HEK293 (cell line): ENCODE measurements around the gene CEBPE.

Source experiments
- CTCF ChIA-PET: fragments of 350-600 bp; formaldehyde crosslinking; extraction: SDS; loops from one replicate; lab custom pipeline; 2021; ENCODE audit warnings: antibody characterized with exemption; lab: Yijun Ruan, JAX
- POLR2A ChIA-PET: fragments of 300-600 bp; formaldehyde crosslinking; extraction: SDS; loops from one replicate; lab custom pipeline; 2020; ENCODE audit warnings: antibody characterized with exemption, inconsistent platforms; lab: Yijun Ruan, JAX
- H3K27ac ChIP-seq: fragments of 200-500 bp; sonication (Bioruptor generic); 2 replicates; pipeline ENCODE4 v1.5.1; 2014; ENCODE audit warnings: low read depth, low read length, control low read depth, inconsistent platforms; ENCODE audit errors: extremely low read depth
- H3K36me3 ChIP-seq, 2 experiments: fragments of 200-500 bp in 1 of 2; sonication (Bioruptor generic) in 1 of 2; 1 replicate in 1 of 2; 2 replicates in 1 of 2; pipeline ENCODE4 v1.5.1; 2014 to 2017; ENCODE audit warnings: inconsistent platforms in 2 of 2, low read length in 2 of 2; ENCODE audit not compliant: control insufficient read depth in 2 of 2, insufficient read depth in 1 of 2
- H3K4me1 ChIP-seq: fragments of 200-500 bp; sonication (Bioruptor generic); 2 replicates; pipeline ENCODE4 v1.5.1; 2014; ENCODE audit warnings: mild to moderate bottlenecking, low read length, inconsistent platforms; ENCODE audit not compliant: control insufficient read depth, insufficient read depth
- H3K4me3 ChIP-seq: 2 replicates; pipeline ENCODE4 v1.5.1; 2011; ENCODE audit warnings: low read depth, mild to moderate bottlenecking, control low read depth, low read length, moderate library complexity
- H3K9me3 ChIP-seq: fragments of 200-500 bp; sonication (Bioruptor generic); 2 replicates; pipeline ENCODE4 v1.5.1; 2014; ENCODE audit warnings: low read depth, low read length, inconsistent platforms; ENCODE audit not compliant: control insufficient read depth, insufficient read depth
- MEIS1 ChIP-seq: sonication (generic); formaldehyde crosslinking; IDR thresholded peaks from 2 replicates; pipeline ENCODE4 v1.8.1; 2022; ENCODE audit warnings: missing genetic modification reagents, mild to moderate bottlenecking, borderline replicate concordance
- ZIC2 ChIP-seq: fragments of 450-650 bp; formaldehyde crosslinking; IDR thresholded peaks from 2 replicates; pipeline ENCODE4 v1.5.1; 2016; ENCODE audit warnings: missing biosample characterization, missing genetic modification characterization
- ZNF19 ChIP-seq: fragments of 450-650 bp; formaldehyde crosslinking; IDR thresholded peaks from 2 replicates; pipeline ENCODE4; 2016; ENCODE audit warnings: missing biosample characterization, missing genetic modification characterization, low read depth
- ZNF211 ChIP-seq: fragments of 450-650 bp; formaldehyde crosslinking; IDR thresholded peaks from 2 replicates; pipeline ENCODE4 v1.5.1; 2016; ENCODE audit warnings: low read depth, missing biosample characterization, missing genetic modification characterization
- ZNF23 ChIP-seq: fragments of 450-650 bp; formaldehyde crosslinking; IDR thresholded peaks from 2 replicates; pipeline ENCODE4 v1.5.1; 2016; ENCODE audit warnings: missing biosample characterization, missing genetic modification characterization, borderline replicate concordance
- ZNF404 ChIP-seq: fragments of 450-650 bp; formaldehyde crosslinking; IDR thresholded peaks from 2 replicates; pipeline ENCODE4 v1.5.1; 2017; ENCODE audit warnings: missing biosample characterization, missing genetic modification characterization
- ZNF585B ChIP-seq: fragments of 450-650 bp; formaldehyde crosslinking; IDR thresholded peaks from 2 replicates; pipeline ENCODE4 v1.5.1; 2016; ENCODE audit warnings: missing biosample characterization, missing genetic modification characterization
- TF ChIP-seq, protein P1 (sequence below): fragments of 450-650 bp; formaldehyde crosslinking; IDR thresholded peaks from 2 replicates; pipeline ENCODE4 v1.5.1; 2016; ENCODE audit warnings: missing biosample characterization, missing genetic modification characterization
- TF ChIP-seq, protein P2 (sequence below): fragments of 450-650 bp; formaldehyde crosslinking; IDR thresholded peaks from 2 replicates; pipeline ENCODE4 v1.5.1; 2016; ENCODE audit warnings: missing biosample characterization, missing genetic modification characterization
- TF ChIP-seq, protein P3 (sequence below): fragments of 450-650 bp; IDR thresholded peaks from 2 replicates; pipeline ENCODE4 v1.5.1; 2018; ENCODE audit warnings: missing biosample characterization, missing genetic modification characterization
- TF ChIP-seq, protein P4 (sequence below): fragments of 450-650 bp; formaldehyde crosslinking; conservative IDR thresholded peaks from 2 replicates; pipeline ENCODE4 v1.5.1; 2016; ENCODE audit warnings: low read depth, missing biosample characterization, missing genetic modification characterization

CEBPE gene

DNA sequence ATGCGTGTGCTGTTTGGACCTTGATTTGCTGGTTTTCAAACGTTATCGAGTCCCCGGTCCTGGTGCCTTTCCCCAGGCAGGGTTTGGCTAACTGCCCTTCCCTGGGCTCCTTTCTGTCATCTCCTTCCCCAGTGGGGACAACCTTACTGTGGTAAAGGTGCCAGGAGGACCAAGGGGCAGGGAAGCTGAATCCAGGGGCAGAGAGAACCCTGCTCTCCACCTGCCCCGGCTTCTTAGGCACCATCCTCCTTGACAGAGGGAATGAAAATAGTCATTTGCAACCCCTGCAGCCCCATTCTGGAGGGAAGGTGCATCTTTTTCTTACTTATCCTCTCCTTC is 5.0 kb downstream of the CEBPE start (continued):
- TF ChIP-seq, protein P1, sequence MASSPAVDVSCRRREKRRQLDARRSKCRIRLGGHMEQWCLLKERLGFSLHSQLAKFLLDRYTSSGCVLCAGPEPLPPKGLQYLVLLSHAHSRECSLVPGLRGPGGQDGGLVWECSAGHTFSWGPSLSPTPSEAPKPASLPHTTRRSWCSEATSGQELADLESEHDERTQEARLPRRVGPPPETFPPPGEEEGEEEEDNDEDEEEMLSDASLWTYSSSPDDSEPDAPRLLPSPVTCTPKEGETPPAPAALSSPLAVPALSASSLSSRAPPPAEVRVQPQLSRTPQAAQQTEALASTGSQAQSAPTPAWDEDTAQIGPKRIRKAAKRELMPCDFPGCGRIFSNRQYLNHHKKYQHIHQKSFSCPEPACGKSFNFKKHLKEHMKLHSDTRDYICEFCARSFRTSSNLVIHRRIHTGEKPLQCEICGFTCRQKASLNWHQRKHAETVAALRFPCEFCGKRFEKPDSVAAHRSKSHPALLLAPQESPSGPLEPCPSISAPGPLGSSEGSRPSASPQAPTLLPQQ: no peak

DNA sequence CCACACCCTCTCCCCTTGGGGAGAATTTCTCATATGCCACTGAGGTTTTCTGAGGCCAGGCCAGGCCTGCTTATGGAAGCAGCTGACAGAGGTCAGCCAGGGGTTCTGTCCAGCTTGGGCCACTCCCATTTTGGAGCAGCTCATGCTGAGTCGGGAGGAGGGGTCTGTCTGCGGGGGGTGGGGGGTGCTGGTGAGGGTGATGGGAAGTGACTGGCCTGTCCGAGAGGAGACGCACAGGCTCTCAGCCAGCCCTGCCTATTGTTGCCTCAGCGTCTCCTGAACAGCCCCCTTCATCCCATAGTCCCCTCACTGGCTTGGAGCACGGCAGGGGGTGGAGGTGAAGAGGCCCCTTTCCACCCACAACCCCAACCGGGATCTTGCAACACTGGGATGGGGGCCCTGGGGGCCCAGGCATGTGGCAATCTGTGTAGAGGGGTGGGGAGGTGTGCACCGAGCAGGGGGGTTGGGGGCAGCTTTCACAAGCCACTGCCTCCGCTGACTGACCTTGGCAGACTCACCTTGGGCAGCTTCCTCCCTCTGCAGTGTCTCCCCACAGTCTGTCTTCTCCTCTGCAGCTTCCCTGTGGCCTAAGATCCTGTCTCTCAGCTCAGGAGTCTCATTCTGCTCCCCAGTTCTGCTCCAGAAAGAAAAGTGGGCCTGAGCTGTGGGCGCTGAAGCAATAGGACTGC is 5.5 kb downstream of the CEBPE start:
- ChIA-PET POLR2A (interaction anchor here (0.6 to 2.4 kb wide), 3 partner anchors 19 to 455 kb away, joined by 3 to 8 read pairs (median 3); partner anchors contain the start of genes ACIN1, AJUBA and C14orf119), CTCF (interaction anchor here (0.6 to 5.7 kb wide), 8 partner anchors 8 to 266 kb away, joined by 3 to 35 read pairs (median 5); partner anchors contain the start of genes ACIN1 and C14orf119)
- TF ChIP-seq ZNF23 (tag by site-specific recombination): no peak
- TF ChIP-seq MEIS1 (CRISPR knock-in tag): no peak
- no peak for TF ChIP-seq ZNF211 (tag by site-specific recombination)
- no peak for TF ChIP-seq ZNF404 (tag by site-specific recombination)
- TF ChIP-seq, protein P2, sequence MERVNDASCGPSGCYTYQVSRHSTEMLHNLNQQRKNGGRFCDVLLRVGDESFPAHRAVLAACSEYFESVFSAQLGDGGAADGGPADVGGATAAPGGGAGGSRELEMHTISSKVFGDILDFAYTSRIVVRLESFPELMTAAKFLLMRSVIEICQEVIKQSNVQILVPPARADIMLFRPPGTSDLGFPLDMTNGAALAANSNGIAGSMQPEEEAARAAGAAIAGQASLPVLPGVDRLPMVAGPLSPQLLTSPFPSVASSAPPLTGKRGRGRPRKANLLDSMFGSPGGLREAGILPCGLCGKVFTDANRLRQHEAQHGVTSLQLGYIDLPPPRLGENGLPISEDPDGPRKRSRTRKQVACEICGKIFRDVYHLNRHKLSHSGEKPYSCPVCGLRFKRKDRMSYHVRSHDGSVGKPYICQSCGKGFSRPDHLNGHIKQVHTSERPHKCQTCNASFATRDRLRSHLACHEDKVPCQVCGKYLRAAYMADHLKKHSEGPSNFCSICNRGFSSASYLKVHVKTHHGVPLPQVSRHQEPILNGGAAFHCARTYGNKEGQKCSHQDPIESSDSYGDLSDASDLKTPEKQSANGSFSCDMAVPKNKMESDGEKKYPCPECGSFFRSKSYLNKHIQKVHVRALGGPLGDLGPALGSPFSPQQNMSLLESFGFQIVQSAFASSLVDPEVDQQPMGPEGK (tag by site-specific recombination): peak; percentile 75
- peak; percentile 22; the same call in 1 of the 2 replicates for TF ChIP-seq ZIC2 (tag by site-specific recombination)
- TF ChIP-seq, protein P3, sequence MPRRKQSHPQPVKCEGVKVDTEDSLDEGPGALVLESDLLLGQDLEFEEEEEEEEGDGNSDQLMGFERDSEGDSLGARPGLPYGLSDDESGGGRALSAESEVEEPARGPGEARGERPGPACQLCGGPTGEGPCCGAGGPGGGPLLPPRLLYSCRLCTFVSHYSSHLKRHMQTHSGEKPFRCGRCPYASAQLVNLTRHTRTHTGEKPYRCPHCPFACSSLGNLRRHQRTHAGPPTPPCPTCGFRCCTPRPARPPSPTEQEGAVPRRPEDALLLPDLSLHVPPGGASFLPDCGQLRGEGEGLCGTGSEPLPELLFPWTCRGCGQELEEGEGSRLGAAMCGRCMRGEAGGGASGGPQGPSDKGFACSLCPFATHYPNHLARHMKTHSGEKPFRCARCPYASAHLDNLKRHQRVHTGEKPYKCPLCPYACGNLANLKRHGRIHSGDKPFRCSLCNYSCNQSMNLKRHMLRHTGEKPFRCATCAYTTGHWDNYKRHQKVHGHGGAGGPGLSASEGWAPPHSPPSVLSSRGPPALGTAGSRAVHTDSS (tag by site-specific recombination): no peak
- no peak for TF ChIP-seq ZNF585B (tag by site-specific recombination)
- TF ChIP-seq, protein P4, sequence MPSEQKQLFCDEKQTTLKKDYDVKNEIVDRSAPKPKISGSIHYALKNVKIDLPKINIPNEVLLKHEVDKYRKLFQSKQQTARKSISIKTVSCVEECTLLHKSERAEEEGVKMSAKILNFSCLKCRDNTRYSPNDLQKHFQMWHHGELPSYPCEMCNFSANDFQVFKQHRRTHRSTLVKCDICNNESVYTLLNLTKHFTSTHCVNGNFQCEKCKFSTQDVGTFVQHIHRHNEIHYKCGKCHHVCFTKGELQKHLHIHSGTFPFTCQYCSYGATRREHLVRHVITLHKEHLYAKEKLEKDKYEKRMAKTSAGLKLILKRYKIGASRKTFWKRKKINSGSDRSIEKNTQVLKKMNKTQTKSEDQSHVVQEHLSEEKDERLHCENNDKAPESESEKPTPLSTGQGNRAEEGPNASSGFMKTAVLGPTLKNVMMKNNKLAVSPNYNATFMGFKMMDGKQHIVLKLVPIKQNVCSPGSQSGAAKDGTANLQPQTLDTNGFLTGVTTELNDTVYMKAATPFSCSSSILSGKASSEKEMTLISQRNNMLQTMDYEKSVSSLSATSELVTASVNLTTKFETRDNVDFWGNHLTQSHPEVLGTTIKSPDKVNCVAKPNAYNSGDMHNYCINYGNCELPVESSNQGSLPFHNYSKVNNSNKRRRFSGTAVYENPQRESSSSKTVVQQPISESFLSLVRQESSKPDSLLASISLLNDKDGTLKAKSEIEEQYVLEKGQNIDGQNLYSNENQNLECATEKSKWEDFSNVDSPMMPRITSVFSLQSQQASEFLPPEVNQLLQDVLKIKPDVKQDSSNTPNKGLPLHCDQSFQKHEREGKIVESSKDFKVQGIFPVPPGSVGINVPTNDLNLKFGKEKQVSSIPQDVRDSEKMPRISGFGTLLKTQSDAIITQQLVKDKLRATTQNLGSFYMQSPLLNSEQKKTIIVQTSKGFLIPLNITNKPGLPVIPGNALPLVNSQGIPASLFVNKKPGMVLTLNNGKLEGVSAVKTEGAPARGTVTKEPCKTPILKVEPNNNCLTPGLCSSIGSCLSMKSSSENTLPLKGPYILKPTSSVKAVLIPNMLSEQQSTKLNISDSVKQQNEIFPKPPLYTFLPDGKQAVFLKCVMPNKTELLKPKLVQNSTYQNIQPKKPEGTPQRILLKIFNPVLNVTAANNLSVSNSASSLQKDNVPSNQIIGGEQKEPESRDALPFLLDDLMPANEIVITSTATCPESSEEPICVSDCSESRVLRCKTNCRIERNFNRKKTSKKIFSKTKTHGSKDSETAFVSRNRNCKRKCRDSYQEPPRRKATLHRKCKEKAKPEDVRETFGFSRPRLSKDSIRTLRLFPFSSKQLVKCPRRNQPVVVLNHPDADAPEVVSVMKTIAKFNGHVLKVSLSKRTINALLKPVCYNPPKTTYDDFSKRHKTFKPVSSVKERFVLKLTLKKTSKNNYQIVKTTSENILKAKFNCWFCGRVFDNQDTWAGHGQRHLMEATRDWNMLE (tag by site-specific recombination): no peak
- no peak for TF ChIP-seq ZNF19 (tag by site-specific recombination)
- Histone ChIP-seq H3K4me3 (no peak overlapping the region), H3K9me3 (no peaks in the 10 kb centered on the region), H3K36me3 (no peaks in the 10 kb centered on the region), H3K4me1 (no peaks in the 10 kb centered on the region; the same call in 1 of the 2 replicates), H3K27ac (no peak overlapping the region)
